GM19099 (cell line): ENCODE results near the gene KCTD15.

ENCODE experiments used
- POLR2A ChIP-seq: IDR thresholded peaks from 3 replicates; pipeline ENCODE4 v1.6.1; 2011; ENCODE audit warnings: low read depth; ENCODE audit not compliant: insufficient read length; ENCODE audit errors: extremely low read depth

The KCTD15 gene

DNA sequence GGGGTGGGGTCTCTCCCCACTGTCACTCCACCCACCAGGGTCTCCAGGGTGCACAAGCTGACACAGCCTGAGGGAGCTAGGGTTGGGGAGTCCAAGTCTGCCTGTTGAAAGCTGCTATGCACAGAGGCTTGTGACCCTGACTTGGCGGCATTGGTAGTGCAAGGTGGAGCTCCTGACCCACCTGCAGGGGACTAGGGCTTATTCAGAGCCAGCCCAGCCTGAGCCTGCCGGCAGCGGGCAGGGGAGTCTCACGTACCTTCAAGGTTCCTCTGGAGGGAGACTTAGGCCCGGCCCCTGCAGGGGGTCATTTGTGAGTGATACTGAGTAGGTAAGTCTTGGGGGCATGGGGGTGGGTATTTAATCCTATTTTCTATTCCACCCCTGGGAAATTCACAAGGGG is 4.7 kb downstream of the KCTD15 start:
- TF ChIP-seq POLR2A = no peak

GRCh38 chr19:33802001-33802400 is 5.3 kb downstream of the KCTD15 start:
- TF ChIP-seq POLR2A = no peak

GRCh38 chr19:33802801-33803200 is 6.1 kb downstream of the KCTD15 start:
- TF ChIP-seq POLR2A = no peak

- no peak for TF ChIP-seq POLR2A
These were observed 6.7 kb downstream of the KCTD15 start for GRCh38 chr19:33803383-33803782.

GRCh38 chr19:33804021-33804799 is 7.5 kb downstream of the KCTD15 start:
- no peak for TF ChIP-seq POLR2A

DNA sequence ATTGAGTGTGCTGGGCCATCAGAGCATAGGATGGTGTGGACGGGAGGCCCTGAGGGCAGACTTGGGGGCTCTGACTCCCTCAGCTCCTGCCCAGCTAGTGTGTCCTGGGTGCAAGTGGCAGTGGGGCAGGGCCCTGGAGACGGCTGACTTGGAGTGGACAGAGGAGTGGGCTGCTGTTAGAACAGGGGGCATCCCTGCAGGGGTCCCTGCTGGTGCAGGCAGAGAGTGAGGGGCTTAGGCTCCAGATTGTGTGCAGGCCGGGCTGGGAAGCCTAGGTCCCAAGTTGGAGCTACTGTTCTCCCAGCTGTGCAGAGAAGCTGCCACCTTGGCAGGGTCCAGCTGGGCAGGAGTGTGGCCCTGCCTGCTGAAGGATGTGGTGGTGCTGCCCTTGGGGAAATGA is 8.6 kb downstream of the KCTD15 start:
- no peak for TF ChIP-seq POLR2A

GRCh38 chr19:33805840-33806433 is 9.3 kb downstream of the KCTD15 start:
- TF ChIP-seq POLR2A = no peak

DNA sequence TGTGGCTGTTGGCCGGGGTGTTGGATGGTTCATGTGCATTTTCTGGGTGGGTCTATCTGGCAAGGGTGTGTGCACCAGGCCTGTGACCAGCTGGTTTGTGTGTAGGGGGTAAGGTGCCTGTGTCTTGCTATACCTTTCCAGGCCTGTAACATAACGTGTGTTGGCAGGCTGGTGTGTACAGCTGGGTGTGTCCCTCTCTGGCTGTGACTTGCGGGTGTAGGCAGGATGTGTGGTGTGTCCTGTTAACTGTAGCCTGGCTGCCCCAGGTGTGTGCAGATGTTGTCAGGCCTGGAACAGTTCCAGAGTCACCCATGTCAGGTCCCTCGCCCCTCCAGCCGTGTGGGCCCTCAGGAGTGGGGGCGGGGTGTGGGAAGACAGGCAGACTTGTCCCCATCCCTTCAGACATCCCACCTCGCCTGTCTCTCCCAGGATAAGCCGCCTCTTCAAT is 9.8 kb downstream of the KCTD15 start:
- TF ChIP-seq POLR2A = no peak

DNA sequence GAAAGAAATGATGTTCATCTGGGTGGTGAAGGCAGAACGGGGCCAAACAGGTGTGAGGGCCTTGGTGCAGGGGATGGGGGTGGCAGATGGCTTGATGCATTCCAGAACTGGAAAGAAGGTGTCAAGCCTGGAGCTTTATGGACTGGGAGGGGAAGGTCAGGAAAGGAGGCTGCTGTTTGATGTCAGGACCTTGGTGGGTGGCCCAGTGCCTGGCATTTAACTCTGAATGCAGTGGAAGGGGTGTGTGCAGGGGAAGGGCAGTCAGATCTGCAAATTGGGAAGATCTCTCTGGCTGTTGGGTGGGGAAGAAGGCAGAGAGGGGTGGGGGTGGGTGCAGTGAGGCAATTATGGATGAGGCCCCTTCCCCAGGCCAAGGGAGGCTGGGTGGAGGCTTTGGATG is 11.7 kb downstream of the KCTD15 start:
- no peak for TF ChIP-seq POLR2A

- TF ChIP-seq POLR2A = no peak
These were observed 13.3 kb downstream of the KCTD15 start for GRCh38 chr19:33809960-33810359.

- TF ChIP-seq POLR2A = no peak
These were observed 14.2 kb downstream of the KCTD15 start for GRCh38 chr19:33810821-33811220.

GRCh38 chr19:33811246-33811645 is 14.6 kb downstream of the KCTD15 start:
- no peak for TF ChIP-seq POLR2A

DNA sequence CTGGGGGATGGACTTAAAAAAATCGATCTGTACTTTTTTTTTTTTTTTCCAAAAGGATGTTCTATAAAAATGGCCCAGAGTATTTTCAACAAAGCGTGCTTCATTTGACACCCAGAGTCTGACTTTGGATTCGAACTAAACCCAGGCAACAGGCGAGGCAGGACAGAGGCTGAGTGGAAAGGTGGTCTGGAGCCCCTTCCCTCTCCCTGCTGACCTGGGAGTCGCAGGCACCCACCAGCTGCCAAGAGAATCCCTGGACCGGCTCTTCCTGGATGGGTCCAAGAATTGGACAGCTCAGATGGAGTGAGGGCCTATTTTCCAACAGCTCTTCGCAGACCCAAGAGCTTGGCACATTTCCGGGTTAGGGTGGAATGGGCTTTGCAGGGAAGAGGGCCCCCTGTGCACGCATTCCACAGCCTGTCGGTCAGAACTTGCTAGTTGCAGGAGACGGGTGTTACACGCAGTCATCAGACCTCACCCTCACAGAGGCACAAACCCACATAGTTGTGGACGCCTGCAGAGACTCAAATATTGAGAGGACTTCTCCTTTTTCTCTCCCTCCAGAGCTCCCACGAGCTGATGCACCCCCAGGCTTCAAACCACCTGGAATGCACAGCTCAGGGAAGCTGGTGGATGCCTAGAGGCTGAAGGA is 15.2 kb downstream of the KCTD15 start:
- no peak for TF ChIP-seq POLR2A

- no peak for TF ChIP-seq POLR2A
These were observed 16.0 kb downstream of the KCTD15 start for GRCh38 chr19:33812388-33813330.

GRCh38 chr19:33813391-33814101 is 16.9 kb downstream of the KCTD15 start:
- no peak for TF ChIP-seq POLR2A
